Measurements from ENCODE around the gene MRPL9.
"Not testable (repeated sequence)": the region's sequence is repeated elsewhere in the genome, so short reads cannot be mapped to it uniquely, and the experiment has no call there.

The MRPL9 gene

DNA sequence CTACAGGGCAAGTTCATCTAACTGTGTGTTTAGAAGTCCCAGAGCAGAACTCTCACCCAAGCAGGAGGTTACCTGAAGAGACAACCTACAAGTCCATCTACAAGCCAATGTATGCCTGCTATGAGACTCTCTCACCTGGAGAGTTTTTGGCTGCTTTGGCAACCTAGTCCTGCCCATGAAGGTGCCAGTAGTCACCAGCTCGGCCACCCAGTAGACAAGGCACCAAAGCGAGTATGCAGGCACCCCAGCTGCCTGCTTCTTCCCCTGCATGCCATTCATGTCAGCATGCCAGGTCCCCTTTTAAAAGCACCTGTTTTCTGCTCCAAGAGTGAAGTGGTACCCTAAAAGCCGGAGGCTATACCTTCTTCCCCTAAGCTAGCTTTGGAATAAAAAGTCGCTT, 21.8 kb downstream of the MRPL9 start:
- TF ChIP-seq, protein P1, sequence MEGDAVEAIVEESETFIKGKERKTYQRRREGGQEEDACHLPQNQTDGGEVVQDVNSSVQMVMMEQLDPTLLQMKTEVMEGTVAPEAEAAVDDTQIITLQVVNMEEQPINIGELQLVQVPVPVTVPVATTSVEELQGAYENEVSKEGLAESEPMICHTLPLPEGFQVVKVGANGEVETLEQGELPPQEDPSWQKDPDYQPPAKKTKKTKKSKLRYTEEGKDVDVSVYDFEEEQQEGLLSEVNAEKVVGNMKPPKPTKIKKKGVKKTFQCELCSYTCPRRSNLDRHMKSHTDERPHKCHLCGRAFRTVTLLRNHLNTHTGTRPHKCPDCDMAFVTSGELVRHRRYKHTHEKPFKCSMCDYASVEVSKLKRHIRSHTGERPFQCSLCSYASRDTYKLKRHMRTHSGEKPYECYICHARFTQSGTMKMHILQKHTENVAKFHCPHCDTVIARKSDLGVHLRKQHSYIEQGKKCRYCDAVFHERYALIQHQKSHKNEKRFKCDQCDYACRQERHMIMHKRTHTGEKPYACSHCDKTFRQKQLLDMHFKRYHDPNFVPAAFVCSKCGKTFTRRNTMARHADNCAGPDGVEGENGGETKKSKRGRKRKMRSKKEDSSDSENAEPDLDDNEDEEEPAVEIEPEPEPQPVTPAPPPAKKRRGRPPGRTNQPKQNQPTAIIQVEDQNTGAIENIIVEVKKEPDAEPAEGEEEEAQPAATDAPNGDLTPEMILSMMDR (IDR thresholded peaks at IDR 0.05; ENCODE audit: insufficient read depth, missing control alignments): no peak
- DNase-seq (ENCODE audit: insufficient read length, low spot score) (no peak), FAIRE-seq (no peak)

DNA sequence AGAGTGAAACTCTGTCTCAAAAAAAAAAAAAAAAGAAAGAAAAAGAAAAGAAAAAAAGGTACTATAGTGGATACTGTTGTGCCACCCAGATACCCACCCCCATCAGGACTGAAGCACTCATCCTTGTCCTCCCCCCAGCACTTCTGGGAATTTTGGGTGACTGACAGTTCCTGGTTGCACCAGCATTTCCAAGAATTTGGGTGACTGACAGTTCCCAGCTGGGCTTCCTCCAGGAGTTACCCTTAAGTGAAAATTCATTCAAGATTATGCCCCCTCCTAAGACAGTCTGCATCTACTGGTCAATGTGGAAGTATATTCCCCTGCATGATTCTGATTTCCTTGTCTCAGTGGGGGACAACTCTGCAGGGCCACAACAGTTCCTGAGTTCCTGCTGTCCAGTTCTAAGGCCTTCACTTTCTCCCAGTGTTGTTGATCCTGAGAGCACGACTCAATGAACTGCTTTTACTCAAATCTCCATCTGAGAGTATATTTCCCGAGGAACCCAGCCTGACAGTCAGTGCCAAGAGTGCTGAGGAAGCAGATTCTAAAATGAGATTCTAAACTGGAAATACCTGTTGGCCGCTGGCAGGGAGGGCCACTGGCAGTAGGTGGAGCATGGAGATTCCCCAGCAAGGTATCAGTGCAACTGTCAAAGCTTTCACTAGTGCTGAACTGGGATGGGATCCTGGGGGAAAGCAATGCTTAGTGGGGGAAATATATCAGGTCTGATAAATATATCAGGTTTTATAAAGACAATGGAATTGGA, 23.5 kb downstream of the MRPL9 start:
- no peak for FAIRE-seq
- TF ChIP-seq, protein P1 (IDR thresholded peaks at IDR 0.05; ENCODE audit: insufficient read depth, missing control alignments): no peak
- DNase-seq (ENCODE audit: insufficient read length, low spot score): no peak

DNA sequence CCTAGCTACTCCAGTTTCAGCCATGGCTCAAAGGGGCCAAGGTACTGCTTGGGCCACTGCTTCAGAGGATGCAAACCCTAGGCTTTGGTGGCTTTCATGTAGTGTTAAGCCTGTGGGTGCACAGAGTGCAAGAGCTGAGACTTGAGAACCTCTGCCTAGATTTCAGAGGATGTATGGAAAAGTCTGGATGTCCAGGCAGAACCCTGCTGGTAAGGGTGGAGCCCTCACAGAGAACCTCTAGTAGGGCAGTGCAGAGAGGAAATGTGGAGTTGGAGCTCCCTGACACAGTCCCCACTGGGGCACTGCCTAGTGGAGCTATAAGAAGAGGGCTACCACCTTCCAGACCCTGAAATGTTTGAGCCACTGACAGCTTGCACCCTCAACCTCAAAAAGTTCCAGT, 25.8 kb downstream of the MRPL9 start:
- DNase-seq (ENCODE audit: insufficient read length, low spot score) (no peak), FAIRE-seq (no peak)
- TF ChIP-seq, protein P1 (IDR thresholded peaks at IDR 0.05; ENCODE audit: insufficient read depth, missing control alignments): no peak

DNA sequence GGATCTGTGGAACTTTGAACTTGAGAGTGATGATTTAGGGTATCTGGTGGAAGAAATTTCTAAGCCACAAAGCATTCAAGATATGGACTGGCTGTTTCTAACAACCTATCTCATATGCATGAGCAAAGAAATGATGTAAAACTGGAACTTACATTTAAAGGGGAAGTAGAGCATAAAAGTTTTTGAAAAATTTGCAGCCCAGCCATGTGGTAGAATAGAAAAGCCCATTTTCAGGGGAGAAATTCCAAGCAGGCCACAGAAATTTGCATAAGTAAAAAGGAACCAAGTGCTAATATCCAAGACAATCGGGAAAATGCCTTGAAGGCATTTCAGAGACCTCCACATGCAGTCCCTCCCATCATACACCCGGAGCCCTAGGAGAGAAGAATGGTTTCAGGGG, 26.3 kb downstream of the MRPL9 start:
- FAIRE-seq (no peak), DNase-seq (ENCODE audit: insufficient read length, low spot score) (no peak)
- TF ChIP-seq, protein P1 (IDR thresholded peaks at IDR 0.05; ENCODE audit: insufficient read depth, missing control alignments): no peak

DNA sequence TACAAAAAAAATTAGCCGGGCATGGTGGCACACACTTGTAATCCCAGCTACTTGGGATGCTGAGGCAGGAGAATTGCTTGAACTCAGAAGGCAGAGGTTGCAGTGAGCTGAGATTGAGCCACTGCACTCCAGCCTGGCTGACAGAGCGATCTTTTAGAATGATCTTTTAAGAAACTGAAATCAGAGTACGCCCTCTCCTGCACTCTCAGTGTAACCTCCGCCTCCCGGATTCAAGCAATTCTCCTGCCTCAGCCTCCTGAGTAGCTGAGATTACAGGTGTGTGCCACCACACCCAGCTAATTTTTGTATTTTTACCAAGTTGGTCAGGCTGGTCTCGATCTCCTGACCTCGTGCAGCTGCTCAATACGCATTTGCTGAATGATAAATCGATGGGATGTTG, 29.3 kb downstream of the MRPL9 start:
- FAIRE-seq; DNase-seq (ENCODE audit: insufficient read length, low spot score): not testable (repeated sequence)

DNA sequence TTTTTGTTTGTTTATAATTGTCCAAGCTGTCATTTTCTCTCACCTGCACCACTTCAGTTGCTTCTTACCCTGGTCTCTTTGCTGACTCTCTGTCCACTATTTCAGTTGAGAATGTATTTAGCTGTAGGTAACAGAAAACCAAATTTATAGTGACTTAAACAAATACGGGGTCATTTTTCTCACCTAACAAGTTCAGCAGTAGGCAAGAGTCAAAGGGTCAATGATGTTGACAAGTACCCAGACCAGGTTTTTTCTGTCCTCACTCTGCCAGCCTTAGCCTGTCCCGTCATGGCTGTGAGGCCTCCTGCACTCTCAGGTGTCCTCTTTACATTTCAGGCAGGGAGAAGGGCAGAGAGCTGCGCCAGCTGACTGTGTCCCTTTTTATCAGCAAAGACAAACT, 30.2 kb downstream of the MRPL9 start:
- FAIRE-seq: no peak
- TF ChIP-seq, protein P1 (IDR thresholded peaks at IDR 0.05; ENCODE audit: insufficient read depth, missing control alignments): no peak

DNA sequence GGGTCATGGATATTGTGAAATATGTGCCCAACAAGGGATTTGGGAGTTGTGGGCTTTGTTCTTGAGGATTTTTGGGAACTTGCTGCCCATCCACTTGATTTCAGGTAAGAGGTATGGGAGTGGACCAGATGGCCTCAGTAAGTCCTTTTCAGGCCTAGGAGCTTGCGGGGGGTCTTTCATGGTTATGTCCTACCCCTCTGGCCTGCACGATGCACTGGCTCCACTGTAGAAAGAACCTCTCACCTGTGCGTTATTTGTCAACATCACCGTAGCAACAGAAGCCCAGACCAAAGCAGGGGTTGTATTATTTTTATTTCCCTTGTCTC, 33.4 kb downstream of the MRPL9 start:
- no peak for FAIRE-seq
- DNase-seq (ENCODE audit: insufficient read length, low spot score): no peak
- TF ChIP-seq, protein P1 (IDR thresholded peaks at IDR 0.05; ENCODE audit: insufficient read depth, missing control alignments): no peak

More for the DNA sequence above, 30.2 kb downstream of the MRPL9 start:
- no peak for DNase-seq (ENCODE audit: insufficient read length, low spot score)
